Loucy (cell line): ENCODE data around the gene PKDREJ.
"Not testable (repeated sequence)": the region's sequence is repeated elsewhere in the genome, so short reads cannot be mapped to it uniquely, and the experiment has no call there.

ENCODE experiments used
- CTCF ChIP-seq: fragments of 200-600 bp; sonication (generic); conservative IDR thresholded peaks from 2 replicates; pipeline ENCODE4 v1.5.1; 2014; ENCODE audit warnings: mild to moderate bottlenecking, antibody characterized with exemption, low read length
- EZH2phosphoT487 ChIP-seq: fragments of 200-600 bp; IDR thresholded peaks from 2 replicates; pipeline ENCODE4 v1.6.1; 2018; ENCODE audit warnings: antibody characterized with exemption, mild to moderate bottlenecking, moderate library complexity, borderline replicate concordance

- not testable (repeated sequence) for TF ChIP-seq CTCF, EZH2phosphoT487
Observed at GRCh38 chr22:46265627-46266026, 2.5 kb upstream of the PKDREJ start.
